ENCODE data around the gene TAF6.

TAF6 gene

GRCh38 chr7:100093054-100093453, 26.1 kb downstream of the TAF6 start:
- DNase-seq (ENCODE audit: low read depth) = no peak

DNA sequence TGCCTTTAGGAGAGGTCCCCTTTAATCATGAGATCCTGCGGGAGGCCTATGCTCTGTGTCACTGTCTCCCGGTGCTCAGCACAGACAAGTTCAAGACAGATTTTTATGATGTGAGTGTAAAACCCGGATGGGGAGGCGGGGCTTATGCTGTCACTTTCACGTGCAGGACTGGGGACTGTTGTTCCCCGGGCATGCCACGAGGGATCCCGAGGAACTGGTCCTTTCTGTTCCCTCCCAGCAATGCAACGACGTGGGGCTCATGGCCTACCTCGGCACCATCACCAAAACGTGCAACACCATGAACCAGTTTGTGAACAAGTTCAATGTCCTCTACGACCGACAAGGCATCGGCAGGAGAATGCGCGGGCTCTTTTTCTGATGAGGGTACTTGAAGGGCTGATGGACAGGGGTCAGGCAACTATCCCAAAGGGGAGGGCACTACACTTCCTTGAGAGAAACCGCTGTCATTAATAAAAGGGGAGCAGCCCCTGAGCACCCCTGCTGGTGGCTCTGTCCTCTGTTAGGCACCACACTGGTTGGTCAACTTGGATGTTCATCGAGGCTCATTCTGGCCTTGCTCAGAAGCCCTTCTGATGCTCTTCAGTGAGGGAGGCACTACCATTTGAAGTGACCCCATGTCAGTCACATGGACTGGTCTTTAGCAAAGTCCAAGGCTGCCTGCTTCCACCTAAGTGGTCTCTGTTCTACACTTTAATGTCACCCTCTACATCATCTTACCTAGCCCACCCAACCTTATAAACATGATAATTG, 27.6 kb downstream of the TAF6 start:
- DNase-seq (ENCODE audit: low read depth) = no peak

DNA sequence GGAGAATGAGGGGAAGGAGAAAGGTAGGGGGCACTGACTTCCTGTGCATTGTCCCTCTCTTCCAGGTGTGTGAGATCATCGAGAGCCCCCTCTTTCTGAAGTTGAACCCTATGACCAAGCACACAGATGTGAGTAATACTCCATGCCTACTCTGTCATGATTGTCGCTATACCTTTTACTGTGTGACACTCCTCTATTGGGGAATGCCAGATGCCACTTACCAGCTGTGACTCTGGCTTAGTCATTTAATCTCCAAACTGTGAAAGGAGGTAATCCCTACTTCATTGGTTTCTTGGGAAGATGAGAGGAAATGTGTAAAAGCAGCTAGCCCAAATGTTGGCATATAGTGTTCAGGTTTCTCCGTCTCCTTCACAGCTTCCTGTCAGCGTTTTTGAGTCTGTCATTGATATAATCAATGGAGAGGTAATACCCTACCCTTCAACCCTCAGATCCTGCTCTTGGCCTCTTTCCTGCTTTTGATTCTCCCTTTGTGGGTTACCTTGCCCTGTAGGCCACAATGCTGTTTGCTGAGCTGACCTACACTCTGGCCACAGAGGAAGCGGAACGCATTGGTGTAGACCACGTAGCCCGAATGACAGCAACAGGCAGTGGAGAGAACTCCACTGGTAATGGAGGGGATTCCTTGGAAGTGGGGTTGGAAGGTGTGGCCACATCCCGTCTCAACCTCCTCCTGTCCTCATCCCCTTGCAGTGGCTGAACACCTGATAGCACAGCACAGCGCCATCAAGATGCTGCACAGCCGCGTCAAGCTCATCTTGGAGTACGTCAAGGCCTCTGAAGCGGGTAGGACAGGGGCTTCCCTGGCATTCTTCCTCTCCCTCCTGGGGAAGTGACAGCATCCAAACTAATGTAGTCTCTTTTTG, 28.4 kb downstream of the TAF6 start:
- no peak for DNase-seq (ENCODE audit: low read depth)

GRCh38 chr7:100089458-100090196, 29.5 kb downstream of the TAF6 start:
- DNase-seq (ENCODE audit: low read depth) = no peak

DNA sequence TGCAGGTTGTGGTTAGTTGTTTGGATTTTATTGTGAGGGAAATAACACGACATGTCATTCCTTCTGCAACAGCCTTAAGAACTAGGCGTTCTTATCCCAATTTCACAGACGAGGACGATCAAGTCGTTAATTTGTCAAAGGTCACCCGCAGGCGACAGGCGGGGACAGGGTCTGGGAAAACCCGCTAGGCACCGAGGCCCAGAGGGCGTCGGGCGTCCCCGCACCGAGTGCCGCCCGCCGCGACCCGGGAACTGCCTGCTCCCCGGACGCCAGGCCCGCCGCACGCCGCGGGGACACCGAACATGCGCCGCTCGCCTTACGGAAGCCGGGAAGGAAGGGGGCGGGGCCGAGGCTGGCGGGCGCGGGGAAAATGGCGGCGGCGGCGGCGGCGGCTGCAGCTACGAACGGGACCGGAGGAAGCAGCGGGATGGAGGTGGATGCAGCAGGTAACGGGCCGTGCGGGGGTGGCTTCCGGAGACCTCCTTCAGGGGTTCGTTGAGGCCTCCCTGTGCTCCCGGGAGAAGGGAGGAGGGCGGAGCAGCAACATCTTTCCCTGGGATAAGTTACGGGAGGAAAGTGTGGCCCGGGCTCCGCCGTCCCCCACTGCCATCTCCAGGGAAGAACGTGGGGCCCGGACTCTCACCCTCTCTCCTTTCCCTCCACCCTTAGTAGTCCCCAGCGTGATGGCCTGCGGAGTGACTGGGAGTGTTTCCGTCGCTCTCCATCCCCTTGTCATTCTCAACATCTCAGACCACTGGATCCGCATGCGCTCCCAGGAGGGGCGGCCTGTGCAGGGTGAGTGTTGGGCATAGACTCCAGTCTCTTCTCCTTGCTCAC, 30.3 kb downstream of the TAF6 start, which contains the start of gene COPS6:
Gene COPS6 (plus strand): TSS at position 349 of the 837 bp plus-strand sequence. CDS start 22 bp downstream, at position 371.
- peak; percentile 78 for DNase-seq (ENCODE audit: low read depth)

- DNase-seq (ENCODE audit: low read depth) = no peak
Measured at GRCh38 chr7:100088095-100088620, 31.0 kb downstream of the TAF6 start.

DNA sequence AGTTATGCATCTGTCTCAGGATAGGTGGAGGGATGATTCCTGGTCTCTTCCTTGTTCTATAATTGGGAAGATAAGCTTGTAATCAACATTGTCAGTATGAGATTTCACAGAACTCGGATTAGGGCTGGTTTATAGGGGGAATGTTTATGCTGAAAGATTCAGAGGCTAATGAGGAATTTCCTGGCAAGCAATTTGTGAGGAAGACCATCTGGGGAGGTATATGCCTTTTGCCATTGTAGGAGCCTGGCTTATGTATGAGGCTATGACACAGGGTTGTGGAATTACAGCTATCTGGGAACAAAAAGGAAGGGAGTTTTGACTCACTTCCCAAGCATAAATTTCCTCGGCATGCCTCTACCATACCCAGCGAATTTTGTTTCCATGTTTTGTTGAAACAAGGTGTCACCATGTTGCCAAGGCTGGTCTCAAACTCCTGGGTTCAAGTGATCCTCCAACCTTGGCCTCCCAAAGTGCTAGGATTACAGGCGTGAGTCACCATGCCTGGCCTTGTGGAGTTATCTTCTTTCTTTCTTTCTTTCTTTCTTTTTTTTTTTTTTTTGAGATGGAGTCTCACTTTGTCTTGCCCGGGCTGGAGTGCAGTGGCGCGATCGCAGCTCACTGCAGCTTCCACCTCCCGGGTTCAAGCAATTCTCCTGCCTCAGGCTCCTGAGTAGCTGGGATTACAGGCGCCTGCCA, 32.0 kb downstream of the TAF6 start:
- DNase-seq (ENCODE audit: low read depth) = no peak

GRCh38 chr7:100085515-100085914, 33.6 kb downstream of the TAF6 start:
- DNase-seq (ENCODE audit: low read depth) = no peak

DNA sequence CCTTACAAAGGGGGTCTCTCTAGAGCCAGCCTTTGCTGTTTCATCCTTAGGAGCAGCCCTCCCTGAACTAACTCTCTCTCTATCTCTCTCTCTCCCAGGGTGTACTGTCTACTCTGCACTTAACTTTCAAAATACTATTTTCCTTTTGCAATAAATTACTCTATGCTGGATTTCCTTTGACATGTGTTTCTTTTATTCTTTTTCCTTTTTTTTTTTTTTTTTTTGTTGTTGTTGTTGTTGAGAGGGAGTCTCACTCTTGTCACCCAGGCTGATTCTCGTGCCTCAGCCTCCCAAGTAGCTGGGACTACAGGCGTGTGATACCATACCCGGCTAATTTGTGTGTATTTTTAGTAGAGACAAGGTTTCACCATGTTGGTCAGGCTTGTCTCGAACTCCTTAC, 36.2 kb downstream of the TAF6 start:
- DNase-seq (ENCODE audit: low read depth) = no peak

- DNase-seq (ENCODE audit: low read depth) = peak; percentile 97
Measured at GRCh38 chr7:100081535-100082102, 37.5 kb downstream of the TAF6 start, which contains the start of gene ZNF3. ZNF3 (minus strand) TSS chr7:100081723; CDS start chr7:100077357, 4,366 bp downstream.

DNA sequence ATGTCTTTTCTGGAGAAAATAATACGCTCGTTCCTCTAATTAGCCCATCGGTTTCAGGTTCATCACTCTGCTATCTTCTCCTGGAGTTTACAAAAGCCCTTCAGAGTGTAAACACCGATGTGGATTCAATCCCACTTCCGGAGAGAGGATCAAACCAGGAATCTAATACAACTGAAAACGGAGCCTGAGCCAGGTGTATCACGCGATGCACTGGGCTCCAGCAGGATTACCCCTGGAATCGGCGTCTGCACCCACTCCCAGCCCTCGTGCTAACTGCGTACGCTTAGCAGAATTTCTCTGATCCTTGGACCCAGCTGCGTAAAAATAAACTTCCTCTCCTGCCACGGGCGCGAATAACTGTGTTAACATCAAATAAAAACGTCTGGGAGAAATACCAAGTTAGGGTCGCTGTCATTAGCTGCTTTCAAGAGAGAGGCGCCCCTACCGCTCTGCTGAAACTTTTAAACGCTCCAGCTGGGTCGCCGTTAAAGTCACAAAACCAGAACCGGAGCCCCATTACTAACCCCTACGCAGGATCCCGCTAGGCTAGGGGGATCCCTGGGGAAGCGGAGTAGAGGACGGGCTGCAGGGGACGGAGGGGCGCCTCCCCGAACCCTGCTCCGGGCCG, 38.1 kb downstream of the TAF6 start:
- no peak for DNase-seq (ENCODE audit: low read depth)

- DNase-seq (ENCODE audit: low read depth) = no peak
Measured at GRCh38 chr7:100079024-100079560, 40.1 kb downstream of the TAF6 start.

- DNase-seq (ENCODE audit: low read depth) = no peak
Measured at GRCh38 chr7:100077205-100077604, 42.0 kb downstream of the TAF6 start.

- DNase-seq (ENCODE audit: low read depth) = no peak
Measured at GRCh38 chr7:100075418-100075817, 43.7 kb downstream of the TAF6 start.

GRCh38 chr7:100074841-100075240, 44.3 kb downstream of the TAF6 start:
- no peak for DNase-seq (ENCODE audit: low read depth)

- DNase-seq (ENCODE audit: low read depth) = no peak
Measured at GRCh38 chr7:100072462-100072861, 46.7 kb downstream of the TAF6 start.

DNA sequence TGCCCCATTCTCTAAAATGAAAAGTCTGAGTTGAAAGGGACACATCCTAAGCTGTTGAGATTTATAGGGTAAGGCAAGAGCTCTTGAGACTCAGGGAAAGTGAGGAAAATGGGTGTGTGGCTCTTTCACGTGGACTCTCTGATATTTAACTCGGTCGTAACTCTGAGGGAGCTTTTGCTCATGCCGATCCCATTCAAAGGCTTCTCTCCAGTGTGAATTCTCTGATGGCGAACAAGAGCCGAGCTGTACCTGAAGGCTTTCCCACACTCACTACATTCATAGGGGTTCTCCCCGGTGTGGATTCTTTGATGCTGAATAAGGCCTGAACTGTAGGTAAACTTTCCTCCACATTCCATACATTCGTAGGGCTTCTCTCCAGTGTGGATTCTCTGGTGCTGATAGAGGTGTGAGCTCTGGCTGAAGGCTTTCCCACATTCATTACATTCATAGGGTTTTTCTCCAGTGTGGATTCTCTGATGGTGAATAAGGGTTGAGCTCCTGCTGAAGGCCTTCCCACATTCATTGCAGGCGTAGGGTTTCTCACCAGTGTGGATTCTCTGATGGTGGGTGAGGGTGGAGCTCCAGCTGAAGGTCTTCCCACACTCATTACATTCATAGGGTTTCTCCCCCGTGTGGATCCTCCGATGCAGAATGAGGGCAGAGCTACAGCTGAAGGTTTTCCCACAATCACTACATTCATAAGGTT, 48.0 kb downstream of the TAF6 start:
- DNase-seq (ENCODE audit: low read depth) = no peak

DNA sequence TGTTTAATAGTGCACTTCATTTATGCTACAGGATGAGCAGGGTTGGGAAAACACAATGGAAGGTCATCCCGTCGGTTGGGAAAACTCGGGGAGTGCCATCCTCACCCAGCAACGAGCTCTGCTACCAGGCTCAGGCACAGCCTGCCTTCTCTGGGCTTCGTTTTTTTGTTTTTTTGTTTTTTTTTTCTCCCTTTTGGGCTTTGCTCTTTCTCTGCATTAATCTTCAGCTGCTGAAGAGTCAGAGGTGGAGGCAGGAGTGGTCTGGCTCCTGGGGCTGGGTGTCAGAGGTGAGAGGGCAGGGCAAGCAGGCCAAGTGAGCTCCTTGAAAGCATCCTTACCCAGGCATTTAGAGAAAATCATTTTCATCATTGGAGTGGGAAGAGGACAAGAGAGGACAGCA, 49.2 kb downstream of the TAF6 start:
- DNase-seq (ENCODE audit: low read depth) = no peak

DNA sequence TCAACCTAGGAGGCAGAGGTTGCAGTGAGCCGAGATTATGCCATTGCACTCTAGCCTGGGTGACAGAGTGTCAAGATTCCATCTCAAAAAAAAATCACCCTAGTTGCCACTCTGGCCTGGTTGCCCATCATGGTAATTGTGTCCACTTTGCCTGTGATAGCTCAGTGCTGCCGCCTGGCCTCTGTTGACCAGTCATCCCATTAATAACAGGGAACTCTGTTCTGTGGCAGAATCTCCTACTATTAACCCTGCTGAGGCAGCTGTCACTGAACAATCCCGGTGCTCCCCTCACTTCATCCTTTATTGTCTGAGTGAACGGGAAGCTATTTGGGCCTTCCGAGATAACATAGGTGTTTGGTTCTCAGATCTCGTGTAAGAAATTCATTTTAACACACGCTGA, 52.2 kb downstream of the TAF6 start:
- no peak for DNase-seq (ENCODE audit: low read depth)
